Adrenal gland (tissue), 5 donors: Measurements from ENCODE around the gene ENG.

Source experiments
- CTCF ChIP-seq, 6 experiments: fragments of 450-650 bp in 4 of 6; fragments of 200-600 bp in 2 of 6; sonication (generic) in 1 of 6; IDR thresholded peaks; 1 replicate in 5 of 6; 2 replicates in 1 of 6; pipeline versions ENCODE4 v1.5.1 to v1.8.0; 2016 to 2021; ENCODE audit warnings: antibody characterized with exemption in 6 of 6, mild to moderate bottlenecking in 2 of 6, moderate library complexity in 1 of 6
- POLR2A ChIP-seq, 2 donors: fragments of 450-650 bp; IDR thresholded peaks; one replicate each; pipeline ENCODE4 v1.6.1; 2017; ENCODE audit warnings: antibody characterized with exemption in 2 of 2, mild to moderate bottlenecking in 2 of 2, moderate library complexity in 1 of 2
- donor health status: DM: no; HTN: no; CAD: no.

GRCh38 chr9:127875306-127875966 is 21.0 kb upstream of the ENG start:
- no peak for TF ChIP-seq POLR2A (IDR thresholded peaks at IDR 0.05)
- no peak for TF ChIP-seq CTCF (IDR thresholded peaks at IDR 0.05)
